Ovary (tissue), 3 donors: ENCODE data around the gene MAP2K5.

ENCODE experiments used
- CTCF ChIP-seq, 3 donors: fragments of 450-650 bp in 2 of 3; fragments of 200-600 bp in 1 of 3; IDR thresholded peaks; one replicate each; pipeline versions ENCODE4 v1.5.1 to v1.8.0; 2016 to 2022; ENCODE audit warnings: antibody characterized with exemption in 3 of 3, mild to moderate bottlenecking in 1 of 3
- POLR2A ChIP-seq: fragments of 450-650 bp; IDR thresholded peaks from one replicate; pipeline ENCODE4 v1.6.1; 2017; ENCODE audit warnings: antibody characterized with exemption, mild to moderate bottlenecking, moderate library complexity
- donor health status: DM: no; HTN: no; CAD: no.

GRCh38 chr15:67794832-67795574, 252.5 kb downstream of the MAP2K5 start:
- TF ChIP-seq CTCF (IDR thresholded peaks at IDR 0.05) (no peak), POLR2A (no peak)
